ENCODE results near the gene KCNN1.

DNA sequence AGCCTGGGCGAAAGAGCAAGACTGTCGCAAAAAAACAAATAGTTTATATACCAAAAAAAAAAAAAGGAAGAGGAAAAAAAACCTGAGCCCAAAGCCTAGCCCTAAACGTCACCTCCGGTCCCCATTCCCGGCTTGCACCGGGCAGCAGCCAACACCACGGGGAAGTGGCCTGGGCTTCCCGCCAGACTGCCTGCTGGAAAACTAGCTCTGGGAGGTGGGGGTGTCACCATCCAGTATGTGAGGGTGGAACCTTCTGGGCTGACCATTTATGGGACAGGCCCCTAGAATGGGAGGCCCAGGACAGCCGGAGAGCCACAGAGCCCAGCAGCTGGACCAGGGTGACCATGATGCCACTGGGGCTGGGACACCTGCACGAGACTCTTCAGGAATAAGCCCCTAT lies 82.5 kb downstream of the KCNN1 start:
- TF ChIP-seq, protein P1, sequence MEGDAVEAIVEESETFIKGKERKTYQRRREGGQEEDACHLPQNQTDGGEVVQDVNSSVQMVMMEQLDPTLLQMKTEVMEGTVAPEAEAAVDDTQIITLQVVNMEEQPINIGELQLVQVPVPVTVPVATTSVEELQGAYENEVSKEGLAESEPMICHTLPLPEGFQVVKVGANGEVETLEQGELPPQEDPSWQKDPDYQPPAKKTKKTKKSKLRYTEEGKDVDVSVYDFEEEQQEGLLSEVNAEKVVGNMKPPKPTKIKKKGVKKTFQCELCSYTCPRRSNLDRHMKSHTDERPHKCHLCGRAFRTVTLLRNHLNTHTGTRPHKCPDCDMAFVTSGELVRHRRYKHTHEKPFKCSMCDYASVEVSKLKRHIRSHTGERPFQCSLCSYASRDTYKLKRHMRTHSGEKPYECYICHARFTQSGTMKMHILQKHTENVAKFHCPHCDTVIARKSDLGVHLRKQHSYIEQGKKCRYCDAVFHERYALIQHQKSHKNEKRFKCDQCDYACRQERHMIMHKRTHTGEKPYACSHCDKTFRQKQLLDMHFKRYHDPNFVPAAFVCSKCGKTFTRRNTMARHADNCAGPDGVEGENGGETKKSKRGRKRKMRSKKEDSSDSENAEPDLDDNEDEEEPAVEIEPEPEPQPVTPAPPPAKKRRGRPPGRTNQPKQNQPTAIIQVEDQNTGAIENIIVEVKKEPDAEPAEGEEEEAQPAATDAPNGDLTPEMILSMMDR (conservative IDR thresholded peaks at IDR 0.05; ENCODE audit: low read depth, low read length) = no peak
- TF ChIP-seq SMC3 (IDR thresholded peaks at IDR 0.05; ENCODE audit: low read depth, low read length) = no peak

Data from IMR-90 (cell line).